WTC11 (cell line): ENCODE measurements around the gene OSTM1. TPM values are rescaled to one million over a fixed set of nuclear protein-coding genes. Genes with fewer than 3 reads are reported as not detected.
A peak's percentile ranks its signal among the peaks of the same experiment; 100 is the strongest.

Source experiments
- ATAC-seq: fragments of 200-7000 bp; cut with Tn5 transposase; 2 replicates; pipeline ENCODE4 v1.10.0; 2021; ENCODE audit warnings: mild to moderate bottlenecking, moderate library complexity
- CTCF ChIA-PET: fragments of 300-600 bp; sonication (Branson Sonifier 250); formaldehyde crosslinking; loops from one replicate; lab custom pipeline; 2021; ENCODE audit warnings: antibody characterized with exemption; lab: Charles Lee
- POLR2A ChIA-PET: fragments of 350-600 bp; sonication (Branson Sonifier 250); formaldehyde crosslinking; loops from one replicate; lab custom pipeline; 2021; ENCODE audit warnings: antibody characterized with exemption; lab: Charles Lee
- DNase-seq: peaks from one replicate; pipeline ENCODE4 v3.0.0; 2021; ENCODE audit warnings: low spot score
- H3K27ac Mint-ChIP-seq: 2 replicates; pipeline ENCODE4 v1.8.0; 2021; ENCODE audit warnings: mixed read lengths
- H3K27me3 Mint-ChIP-seq: 2 replicates; pipeline ENCODE4 v1.8.0; 2021; ENCODE audit warnings: low read depth, mild to moderate bottlenecking, moderate library complexity, mixed read lengths
- H3K36me3 Mint-ChIP-seq: 2 replicates; pipeline ENCODE4 v1.8.0; 2021; ENCODE audit warnings: mixed read lengths
- H3K4me1 Mint-ChIP-seq: 2 replicates; pipeline ENCODE4 v1.8.0; 2022; ENCODE audit warnings: mixed read lengths
- H3K4me3 Mint-ChIP-seq: 2 replicates; pipeline ENCODE4 v1.8.0; 2021; ENCODE audit warnings: mild to moderate bottlenecking, moderate library complexity, mixed read lengths
- H3K9me3 Mint-ChIP-seq: 2 replicates; pipeline ENCODE4 v1.8.0; 2021; ENCODE audit warnings: mixed read lengths
- ATF1 ChIP-seq: sonication (generic); formaldehyde crosslinking; IDR thresholded peaks from 2 replicates; pipeline ENCODE4 v1.8.1; 2023; ENCODE audit warnings: mild to moderate bottlenecking, moderate library complexity, missing genetic modification reagents
- ATF2 ChIP-seq: sonication (generic); formaldehyde crosslinking; IDR thresholded peaks from 2 replicates; pipeline ENCODE4 v1.8.1; 2022; ENCODE audit warnings: low read depth, missing genetic modification reagents, borderline replicate concordance
- CREB1 ChIP-seq: sonication (generic); formaldehyde crosslinking; IDR thresholded peaks from 2 replicates; pipeline ENCODE4 v1.8.0; 2023; ENCODE audit warnings: mild to moderate bottlenecking, missing genetic modification reagents
- CTCF ChIP-seq: fragments of 200-600 bp; IDR thresholded peaks from 2 replicates; pipeline ENCODE4 v1.8.0; 2022; ENCODE audit warnings: antibody characterized with exemption
- E2F1 ChIP-seq: sonication (generic); formaldehyde crosslinking; IDR thresholded peaks from 2 replicates; pipeline ENCODE4 v1.8.0; 2022; ENCODE audit warnings: mild to moderate bottlenecking, missing genetic modification reagents
- E2F4 ChIP-seq: sonication (generic); formaldehyde crosslinking; IDR thresholded peaks from 2 replicates; pipeline ENCODE4 v1.8.1; 2022; ENCODE audit warnings: low read depth, mild to moderate bottlenecking, moderate library complexity, missing genetic modification reagents, borderline replicate concordance
- ELF4 ChIP-seq: sonication (generic); formaldehyde crosslinking; IDR thresholded peaks from 2 replicates; pipeline ENCODE4 v1.8.1; 2022; ENCODE audit warnings: low read depth, mild to moderate bottlenecking, moderate library complexity, missing genetic modification reagents
- FOXJ3 ChIP-seq: sonication (generic); formaldehyde crosslinking; IDR thresholded peaks from 2 replicates; pipeline ENCODE4 v1.9.0; 2021; ENCODE audit warnings: missing genetic modification reagents, mild to moderate bottlenecking, borderline replicate concordance
- GTF2I ChIP-seq: fragments of 250-450 bp; sonication (Bioruptor Pico); conservative IDR thresholded peaks from 2 replicates; pipeline ENCODE4 v1.4.0; 2021; ENCODE audit warnings: mild to moderate bottlenecking
- HMGA2 ChIP-seq: fragments of 250-450 bp; sonication (Bioruptor Pico); IDR thresholded peaks from 2 replicates; pipeline ENCODE4 v1.4.0; 2021; ENCODE audit warnings: mild to moderate bottlenecking, moderate library complexity
- KAT7 ChIP-seq: sonication (generic); formaldehyde crosslinking; IDR thresholded peaks from 2 replicates; pipeline ENCODE4 v1.8.1; 2023; ENCODE audit warnings: missing genetic modification reagents, mild to moderate bottlenecking, borderline replicate concordance
- MAX ChIP-seq: sonication (generic); formaldehyde crosslinking; IDR thresholded peaks from 2 replicates; pipeline ENCODE4 v1.8.0; 2022; ENCODE audit warnings: mild to moderate bottlenecking, missing genetic modification reagents
- MXD4 ChIP-seq: fragments of 250-450 bp; sonication (Bioruptor Pico); IDR thresholded peaks from 2 replicates; pipeline ENCODE4 v1.8.0; 2021; ENCODE audit warnings: mild to moderate bottlenecking, moderate library complexity, borderline replicate concordance
- NR1H2 ChIP-seq: sonication (generic); formaldehyde crosslinking; IDR thresholded peaks from 2 replicates; pipeline ENCODE4 v1.9.0; 2021; ENCODE audit warnings: mild to moderate bottlenecking, moderate library complexity, missing genetic modification reagents
- NR3C1 ChIP-seq: sonication (generic); formaldehyde crosslinking; conservative IDR thresholded peaks from 2 replicates; pipeline ENCODE4 v1.8.1; 2023; ENCODE audit warnings: low read depth, mild to moderate bottlenecking, missing genetic modification reagents
- OVOL2 ChIP-seq: fragments of 250-450 bp; sonication (Bioruptor Pico); IDR thresholded peaks from 2 replicates; pipeline ENCODE4 v1.9.0; 2021; ENCODE audit warnings: mild to moderate bottlenecking, borderline replicate concordance
- PRRX2 ChIP-seq: fragments of 250-450 bp; sonication (Bioruptor Pico); IDR thresholded peaks from 2 replicates; pipeline ENCODE4 v1.8.0; 2021; ENCODE audit warnings: mild to moderate bottlenecking
- TEAD1 ChIP-seq: sonication (generic); formaldehyde crosslinking; IDR thresholded peaks from 2 replicates; pipeline ENCODE4 v1.8.0; 2022; ENCODE audit warnings: mild to moderate bottlenecking, missing genetic modification reagents
- TP53 ChIP-seq: sonication (generic); formaldehyde crosslinking; IDR thresholded peaks from 2 replicates; pipeline ENCODE4 v1.8.1; 2023; ENCODE audit warnings: mild to moderate bottlenecking, missing genetic modification reagents
- USF2 ChIP-seq: sonication (generic); formaldehyde crosslinking; IDR thresholded peaks from 2 replicates; pipeline ENCODE4 v1.8.1; 2023; ENCODE audit warnings: mild to moderate bottlenecking, missing genetic modification reagents, moderate library complexity
- ZNF219 ChIP-seq: sonication (generic); formaldehyde crosslinking; IDR thresholded peaks from 2 replicates; pipeline ENCODE4 v1.8.0; 2023; ENCODE audit warnings: missing genetic modification reagents, mild to moderate bottlenecking, borderline replicate concordance
- ZNF263 ChIP-seq: sonication (generic); formaldehyde crosslinking; IDR thresholded peaks from 2 replicates; pipeline ENCODE4 v1.8.1; 2022; ENCODE audit warnings: low read depth, mild to moderate bottlenecking, moderate library complexity, missing genetic modification reagents
- ZNF317 ChIP-seq: sonication (generic); formaldehyde crosslinking; IDR thresholded peaks from 2 replicates; pipeline ENCODE4 v1.8.1; 2023; ENCODE audit warnings: low read depth, mild to moderate bottlenecking, moderate library complexity, missing genetic modification reagents, borderline replicate concordance
- ZNF423 ChIP-seq: fragments of 250-450 bp; sonication (Bioruptor Pico); IDR thresholded peaks from 2 replicates; pipeline ENCODE4 v2.1.2; 2022; ENCODE audit warnings: mild to moderate bottlenecking, moderate library complexity
- ZNF671 ChIP-seq: fragments of 250-450 bp; sonication (Bioruptor Pico); IDR thresholded peaks from 2 replicates; pipeline ENCODE4 v1.8.0; 2021; ENCODE audit warnings: mild to moderate bottlenecking
- total RNA-seq: library from RNA; stranded (reverse); gene quantifications from 3 replicates; pipeline ENCODE4 v1.2.3, GENCODE V29; 2021

The OSTM1 gene
- total RNA-seq, 1 experiment from 2014 or later = 34.1 TPM

GRCh38 chr6:108106261-108106660 lies 31.7 kb upstream of the OSTM1 start:
- TF ChIP-seq FOXJ3 (CRISPR knock-in tag) (no peak), USF2 (no peak), MXD4 (CRISPR knock-in tag) (no peak), ATF2 (CRISPR knock-in tag) (no peak)
- ChIA-PET POLR2A (no interaction called here), CTCF (no interaction called here)
- ATAC-seq = peak; percentile 99
- 0 out of 2 replicates have a peak overlapping the region, but pooled peaks have one; percentile 3 for H3K27ac Mint-ChIP-seq
- no peaks in the 10 kb centered on the region for H3K9me3 Mint-ChIP-seq
- DNase-seq = peak; percentile 54
- no peak overlapping the region for H3K4me3 Mint-ChIP-seq
- H3K36me3 Mint-ChIP-seq = no peaks in the 10 kb centered on the region
- peaks cover 22% of the 10 kb centered on the region for H3K27me3 Mint-ChIP-seq
- H3K4me1 Mint-ChIP-seq = peaks cover 18% of the 10 kb centered on the region

GRCh38 chr6:108105571-108105970 lies 31.0 kb upstream of the OSTM1 start:
- no peaks in the 10 kb centered on the region for H3K36me3 Mint-ChIP-seq
- ATAC-seq = no peak
- TF ChIP-seq NR3C1 (no peak), ZNF671 (no peak), ELF4 (CRISPR knock-in tag) (no peak), MAX (CRISPR knock-in tag) (no peak), NR1H2 (no peak)
- CTCF ChIA-PET = no interaction called here
- no peaks in the 10 kb centered on the region for H3K9me3 Mint-ChIP-seq
- peaks cover 18% of the 10 kb centered on the region for H3K4me1 Mint-ChIP-seq
- H3K27ac Mint-ChIP-seq = no peak overlapping the region
- no peak for DNase-seq
- peaks cover 16% of the 10 kb centered on the region for H3K27me3 Mint-ChIP-seq
- POLR2A ChIA-PET = interaction anchor here (0.6 kb wide), 1 partner anchor 159 kb away, joined by 4 read pairs; no protein-coding TSS in a partner anchor
- H3K4me3 Mint-ChIP-seq = no peak overlapping the region

GRCh38 chr6:108102965-108103364 lies 28.4 kb upstream of the OSTM1 start:
- TF ChIP-seq OVOL2 (CRISPR knock-in tag) = no peak
- TF ChIP-seq ZNF317 (CRISPR knock-in tag) = no peak
- no peak for TF ChIP-seq CTCF
- TF ChIP-seq KAT7 (CRISPR knock-in tag) = no peak
- TF ChIP-seq ZNF423 = no peak
- TF ChIP-seq CREB1 (CRISPR knock-in tag) = no peak
- no peak for TF ChIP-seq ZNF263 (CRISPR knock-in tag)
- TF ChIP-seq PRRX2 (CRISPR knock-in tag) = no peak
- no peak for TF ChIP-seq GTF2I
- no peak for TF ChIP-seq TEAD1 (CRISPR knock-in tag)
- TF ChIP-seq HMGA2 (CRISPR knock-in tag) = no peak
- TF ChIP-seq TP53 (CRISPR knock-in tag) = no peak
- no peak for TF ChIP-seq ZNF219 (CRISPR knock-in tag)
- no peak for TF ChIP-seq ATF1
- TF ChIP-seq E2F4 (CRISPR knock-in tag) = no peak
- TF ChIP-seq E2F1 (CRISPR knock-in tag) = no peak
- TF ChIP-seq, all 79 proteins: peak for 0
- CTCF ChIA-PET = no interaction called here
- POLR2A ChIA-PET = no interaction called here
- ATAC-seq (no peak), DNase-seq (no peak)
- no peak overlapping the region for H3K27ac Mint-ChIP-seq
- no peaks in the 10 kb centered on the region for H3K27me3 Mint-ChIP-seq
- H3K9me3 Mint-ChIP-seq = no peaks in the 10 kb centered on the region
- no peaks in the 10 kb centered on the region for H3K36me3 Mint-ChIP-seq
- peaks cover 18% of the 10 kb centered on the region for H3K4me1 Mint-ChIP-seq
- H3K4me3 Mint-ChIP-seq = no peak overlapping the region
